Loucy (cell line): ENCODE results near the gene ABCA10.
"Not testable (repeated sequence)": the region's sequence is repeated elsewhere in the genome, so short reads cannot be mapped to it uniquely, and the experiment has no call there.

Source experiments
- H2AFZ ChIP-seq: fragments of 200-600 bp; sonication (generic); 2 replicates; pipeline ENCODE4 v1.6.0; 2016; ENCODE audit warnings: antibody characterized with exemption, mild to moderate bottlenecking, low read length, moderate library complexity
- H3F3A ChIP-seq: fragments of 200-600 bp; 2 replicates; pipeline ENCODE4 v1.6.0; 2016; ENCODE audit warnings: antibody characterized with exemption, low read depth, mild to moderate bottlenecking
- H3K27me3 ChIP-seq: fragments of 200-600 bp; sonication (generic); 2 replicates; pipeline ENCODE4 v1.6.1; 2014; ENCODE audit warnings: low read length, mild to moderate bottlenecking; ENCODE audit not compliant: insufficient read depth, poor library complexity, severe bottlenecking
- H3K36me3 ChIP-seq: fragments of 200-600 bp; sonication (generic); 2 replicates; pipeline ENCODE4 v1.6.1; 2016; ENCODE audit warnings: low read length; ENCODE audit not compliant: insufficient read depth
- H3K4me1 ChIP-seq: fragments of 200-600 bp; sonication (generic); 2 replicates; pipeline ENCODE4 v1.5.1; 2014; ENCODE audit warnings: low read length, mild to moderate bottlenecking; ENCODE audit not compliant: insufficient read depth, poor library complexity, severe bottlenecking
- H3K4me2 ChIP-seq: fragments of 200-600 bp; sonication (generic); 2 replicates; pipeline ENCODE4 v1.6.0; 2014; ENCODE audit warnings: antibody characterized with exemption, low read length, low read depth, mild to moderate bottlenecking; ENCODE audit not compliant: poor library complexity, severe bottlenecking
- H3K4me3 ChIP-seq: fragments of 200-600 bp; sonication (generic); 2 replicates; pipeline ENCODE4 v1.5.1; 2014; ENCODE audit warnings: low read length, mild to moderate bottlenecking, mixed read lengths; ENCODE audit not compliant: poor library complexity, severe bottlenecking
- H3K79me2 ChIP-seq: fragments of 200-600 bp; sonication (generic); 2 replicates; pipeline ENCODE4 v1.6.1; 2014; ENCODE audit warnings: low read length; ENCODE audit not compliant: insufficient read depth
- H3K9ac ChIP-seq: fragments of 200-600 bp; sonication (generic); 2 replicates; pipeline ENCODE4 v1.6.0; 2014; ENCODE audit warnings: mild to moderate bottlenecking, low read depth, low read length, moderate library complexity; ENCODE audit not compliant: poor library complexity, severe bottlenecking
- H3K9me2 ChIP-seq: fragments of 200-600 bp; sonication (generic); replicated peaks from 2 replicates; pipeline ENCODE4 v1.6.1; 2016; ENCODE audit warnings: low read depth, low read length, mixed read lengths
- H3K9me3 ChIP-seq: fragments of 200-600 bp; sonication (generic); 2 replicates; pipeline ENCODE4 v1.6.1; 2014; ENCODE audit warnings: mild to moderate bottlenecking, antibody characterized with exemption, low read length, low read depth; ENCODE audit not compliant: insufficient read depth
- H4K20me1 ChIP-seq: fragments of 200-600 bp; sonication (generic); 2 replicates; pipeline ENCODE4 v1.6.0; 2014; ENCODE audit warnings: antibody characterized with exemption, low read length, mild to moderate bottlenecking; ENCODE audit not compliant: insufficient read depth, poor library complexity, severe bottlenecking
- CTCF ChIP-seq: fragments of 200-600 bp; sonication (generic); conservative IDR thresholded peaks from 2 replicates; pipeline ENCODE4 v1.5.1; 2014; ENCODE audit warnings: mild to moderate bottlenecking, antibody characterized with exemption, low read length
- EZH2phosphoT487 ChIP-seq: fragments of 200-600 bp; IDR thresholded peaks from 2 replicates; pipeline ENCODE4 v1.6.1; 2018; ENCODE audit warnings: antibody characterized with exemption, mild to moderate bottlenecking, moderate library complexity, borderline replicate concordance

ABCA10 gene

GRCh38 chr17:69228576-69228975, at the start of gene ABCA10:
ABCA10 (minus strand) TSS chr17:69228824; CDS start chr17:69225358, 3,466 bp downstream.
- Histone ChIP-seq H3K27me3 (no peaks in the 10 kb centered on the region), H3F3A (no peaks in the 10 kb centered on the region), H3K36me3 (no peaks in the 10 kb centered on the region), H3K9me3 (no peaks in the 10 kb centered on the region), H3K4me3 (no peak within 1 kb of the TSS), H4K20me1 (no peaks in the 10 kb centered on the region), H2AFZ (no peak within 1 kb of the TSS), H3K9ac (no peak within 1 kb of the TSS), H3K4me1 (no peaks in the 10 kb centered on the region), H3K4me2 (no peak within 1 kb of the TSS), H3K9me2 (no peaks in the 10 kb centered on the region), H3K79me2 (no peaks in the 10 kb centered on the region)
- TF ChIP-seq CTCF (no peak), EZH2phosphoT487 (no peak)

GRCh38 chr17:69276279-69276678, 47.7 kb upstream of the ABCA10 start:
- not testable (repeated sequence) for H3K9me3 ChIP-seq, H3K9me2 ChIP-seq, H3K36me3 ChIP-seq, H3K9ac ChIP-seq, H3K27me3 ChIP-seq, H3K4me1 ChIP-seq, H3K79me2 ChIP-seq, H3K4me2 ChIP-seq, H2AFZ ChIP-seq, H4K20me1 ChIP-seq, H3K4me3 ChIP-seq, H3F3A ChIP-seq

- Histone ChIP-seq H3F3A (no peaks in the 10 kb centered on the region), H3K9ac (no peak overlapping the region), H3K9me3 (no peaks in the 10 kb centered on the region), H2AFZ (no peak overlapping the region), H3K27me3 (no peaks in the 10 kb centered on the region), H3K79me2 (no peaks in the 10 kb centered on the region), H3K4me2 (no peak overlapping the region), H3K4me3 (no peak overlapping the region), H3K4me1 (no peaks in the 10 kb centered on the region), H3K36me3 (no peaks in the 10 kb centered on the region), H4K20me1 (no peaks in the 10 kb centered on the region), H3K9me2 (no peaks in the 10 kb centered on the region)
- TF ChIP-seq CTCF (no peak), EZH2phosphoT487 (no peak)
Measured at GRCh38 chr17:69275751-69276150, 47.1 kb upstream of the ABCA10 start.

GRCh38 chr17:69271023-69271422, 42.4 kb upstream of the ABCA10 start:
- Histone ChIP-seq H2AFZ (no peak overlapping the region), H3K4me2 (no peak overlapping the region), H3K4me3 (no peak overlapping the region), H3K4me1 (no peaks in the 10 kb centered on the region), H3K79me2 (no peaks in the 10 kb centered on the region), H3K9me3 (no peaks in the 10 kb centered on the region), H3K9ac (no peak overlapping the region), H3K27me3 (no peaks in the 10 kb centered on the region), H3F3A (no peaks in the 10 kb centered on the region), H4K20me1 (no peaks in the 10 kb centered on the region), H3K36me3 (no peaks in the 10 kb centered on the region), H3K9me2 (no peaks in the 10 kb centered on the region)
- TF ChIP-seq EZH2phosphoT487 (no peak), CTCF (no peak)
